BLaER1 (cell line): Measurements from ENCODE around the gene ATG2A.

ENCODE experiments used
- H3K27ac ChIP-seq: shearing (Covaris generic); formaldehyde crosslinking; 2 replicates; pipeline ENCODE4 v1.8.1; 2022
- H3K27me3 ChIP-seq: shearing (Covaris generic); formaldehyde crosslinking; 2 replicates; pipeline ENCODE4 v1.8.1; 2022
- H3K36me3 ChIP-seq: shearing (Covaris generic); formaldehyde crosslinking; 2 replicates; pipeline ENCODE4 v1.8.1; 2022
- H3K4me1 ChIP-seq: shearing (Covaris generic); formaldehyde crosslinking; 2 replicates; pipeline ENCODE4 v1.8.1; 2022
- H3K4me2 ChIP-seq: shearing (Covaris generic); formaldehyde crosslinking; 2 replicates; pipeline ENCODE4 v1.8.1; 2022
- H3K4me3 ChIP-seq: shearing (Covaris generic); formaldehyde crosslinking; 2 replicates; pipeline ENCODE4 v1.8.1; 2022
- H3K9ac ChIP-seq: shearing (Covaris generic); formaldehyde crosslinking; 2 replicates; pipeline ENCODE4 v1.8.1; 2022
- H3K9me3 ChIP-seq: shearing (Covaris generic); formaldehyde crosslinking; 2 replicates; pipeline ENCODE4 v1.8.1; 2022
- H4K20me1 ChIP-seq: shearing (Covaris generic); formaldehyde crosslinking; 2 replicates; pipeline ENCODE4 v1.8.1; 2022
- Cebpa-rat ChIP-seq: shearing (Covaris generic); IDR thresholded peaks from 2 replicates; pipeline ENCODE4 v1.8.1; 2022

The ATG2A gene

DNA sequence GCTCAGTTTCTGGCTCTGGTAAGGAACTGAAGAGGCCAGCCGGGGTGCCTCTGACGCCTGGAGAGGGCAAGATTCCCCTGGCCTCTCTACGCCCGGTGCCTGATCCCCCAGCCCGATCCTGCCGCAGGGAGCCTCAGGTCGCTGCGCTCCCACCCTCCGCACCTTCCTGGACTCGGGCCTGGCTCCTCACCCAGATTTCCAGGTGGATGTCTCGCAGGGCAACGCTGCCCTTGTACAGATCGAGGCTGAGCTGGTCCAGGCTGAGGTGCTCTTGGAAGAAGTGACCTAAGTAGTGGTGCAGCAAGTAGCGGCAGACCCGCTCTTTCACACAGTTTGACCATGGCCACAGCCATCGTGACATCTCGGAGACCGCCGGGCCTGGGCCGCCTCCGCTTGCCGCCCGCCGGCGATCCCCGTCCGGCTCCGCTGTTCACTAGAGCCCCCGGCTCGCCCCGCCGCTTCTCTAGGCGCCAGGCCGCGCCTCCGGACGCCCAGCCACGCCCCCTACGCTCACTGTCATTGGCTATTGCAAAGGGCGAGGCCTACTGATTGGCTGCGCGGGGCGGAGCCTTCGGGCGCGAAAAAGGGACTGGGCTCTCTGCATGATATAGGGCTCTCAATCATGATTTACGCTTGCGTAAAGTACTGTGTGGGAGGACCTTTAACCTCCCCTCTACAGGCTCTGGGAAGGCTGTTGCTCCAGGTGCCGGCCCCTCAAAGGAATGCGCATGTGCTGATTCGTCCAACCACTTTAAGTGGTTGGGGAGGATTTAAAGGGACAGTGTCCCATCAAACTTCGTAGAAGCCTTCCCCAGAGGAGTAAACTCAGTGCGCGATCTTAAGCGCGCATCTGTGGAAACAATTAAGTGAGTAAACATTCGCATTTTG lies at the start of gene ATG2A:
TSS of gene ATG2A (minus strand) at position 435 of the 888 bp plus-strand sequence. CDS start at position 361, 74 bp downstream.
- H3K9me3 ChIP-seq: no peaks in the 10 kb centered on the region
- H3K27me3 ChIP-seq: no peaks in the 10 kb centered on the region
- TF ChIP-seq Cebpa-rat: no peak
- peaks cover 25% of the 10 kb centered on the region for H3K36me3 ChIP-seq
- H3K4me1 ChIP-seq: peaks cover 62% of the 10 kb centered on the region
- H3K4me2 ChIP-seq: peak within 1 kb of the TSS; percentile 100
- peak within 1 kb of the TSS; percentile 90 for H3K4me3 ChIP-seq
- peaks cover 19% of the 10 kb centered on the region; the same call in 1 of the 2 replicates for H4K20me1 ChIP-seq
- peak within 1 kb of the TSS; percentile 97 for H3K9ac ChIP-seq
- peak within 1 kb of the TSS; percentile 89 for H3K27ac ChIP-seq

DNA sequence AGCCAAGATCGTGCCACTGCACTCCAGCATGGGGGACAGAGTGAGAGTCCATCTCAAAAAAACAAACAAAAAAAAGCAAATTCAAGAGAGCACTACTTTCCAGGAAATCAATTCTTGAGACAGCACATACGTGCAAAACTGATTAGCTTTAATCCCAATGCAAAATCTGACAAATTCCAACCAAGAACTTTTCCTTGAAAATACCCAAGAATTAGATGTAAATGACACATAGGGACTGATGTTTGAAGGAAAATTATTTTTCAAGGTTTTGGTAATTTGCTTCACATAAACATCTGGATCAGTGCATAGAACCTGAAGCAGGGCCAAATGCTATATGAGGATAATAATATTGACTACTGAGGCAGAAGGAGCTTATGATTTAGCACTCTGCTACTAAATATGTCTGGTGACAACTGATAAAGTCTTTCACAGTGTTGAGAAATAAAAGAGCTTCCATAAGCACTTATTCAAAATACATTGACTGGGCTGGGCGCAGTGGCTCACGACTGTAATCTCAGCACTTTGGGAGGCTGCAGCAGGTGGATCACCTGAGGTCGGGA lies 46.1 kb upstream of the ATG2A start:
- Histone ChIP-seq H3K27ac (no peak overlapping the region), H3K27me3 (no peaks in the 10 kb centered on the region), H3K9me3 (no peaks in the 10 kb centered on the region), H3K4me3 (no peak overlapping the region), H3K36me3 (no peaks in the 10 kb centered on the region), H3K9ac (no peak overlapping the region), H3K4me2 (no peak overlapping the region), H3K4me1 (peaks cover 6% of the 10 kb centered on the region), H4K20me1 (no peaks in the 10 kb centered on the region)
- no peak for TF ChIP-seq Cebpa-rat

DNA sequence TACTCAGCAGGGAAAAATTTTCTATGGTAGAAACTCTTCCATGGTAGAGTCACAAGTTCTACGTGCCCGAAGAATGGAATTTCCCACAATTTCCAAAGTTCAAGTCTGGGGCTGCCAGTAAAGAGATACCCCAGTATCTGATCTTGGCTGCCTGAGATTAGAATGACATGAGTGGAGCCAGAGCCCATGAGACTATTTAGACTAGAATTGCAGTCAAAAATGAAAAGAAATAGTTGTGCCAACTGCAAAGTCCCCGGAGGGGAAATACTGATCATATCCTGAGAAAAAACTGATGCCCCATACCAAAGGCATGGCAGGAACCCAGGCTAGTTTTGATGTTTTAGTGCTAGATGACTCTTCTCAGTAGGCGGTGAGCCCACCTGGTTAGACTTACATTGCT lies 43.7 kb upstream of the ATG2A start:
- H3K27me3 ChIP-seq: no peaks in the 10 kb centered on the region
- H3K4me3 ChIP-seq: no peak overlapping the region
- no peak overlapping the region for H3K27ac ChIP-seq
- peaks cover 6% of the 10 kb centered on the region for H3K4me1 ChIP-seq
- H3K9me3 ChIP-seq: no peaks in the 10 kb centered on the region
- H3K9ac ChIP-seq: no peak overlapping the region
- no peak for TF ChIP-seq Cebpa-rat
- no peak overlapping the region for H3K4me2 ChIP-seq
- no peaks in the 10 kb centered on the region for H3K36me3 ChIP-seq
- no peaks in the 10 kb centered on the region for H4K20me1 ChIP-seq

DNA sequence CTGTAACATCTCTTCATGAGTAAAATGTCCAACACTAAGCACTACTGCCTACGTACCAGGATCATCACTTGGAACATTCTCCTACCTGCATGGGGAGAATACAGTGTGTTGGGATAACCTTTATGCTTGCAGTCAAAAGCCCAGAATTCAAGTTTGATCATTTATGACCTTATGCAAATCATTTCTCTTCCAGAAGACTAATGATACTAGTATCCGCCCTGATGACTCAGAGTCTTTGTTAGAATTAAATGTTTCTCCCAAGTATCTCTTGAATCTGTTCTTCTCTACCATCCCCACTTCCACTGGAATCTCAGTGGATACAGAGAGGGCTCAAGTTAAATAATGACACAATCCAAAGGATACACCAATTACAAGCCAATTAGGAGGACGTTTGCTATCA lies 42.5 kb upstream of the ATG2A start:
- H3K27me3 ChIP-seq: no peaks in the 10 kb centered on the region
- no peak overlapping the region for H3K9ac ChIP-seq
- no peak overlapping the region for H3K4me2 ChIP-seq
- H4K20me1 ChIP-seq: no peaks in the 10 kb centered on the region
- no peak for TF ChIP-seq Cebpa-rat
- no peak overlapping the region for H3K4me3 ChIP-seq
- H3K4me1 ChIP-seq: peaks cover 6% of the 10 kb centered on the region
- no peaks in the 10 kb centered on the region for H3K36me3 ChIP-seq
- H3K9me3 ChIP-seq: no peaks in the 10 kb centered on the region
- no peak overlapping the region for H3K27ac ChIP-seq

DNA sequence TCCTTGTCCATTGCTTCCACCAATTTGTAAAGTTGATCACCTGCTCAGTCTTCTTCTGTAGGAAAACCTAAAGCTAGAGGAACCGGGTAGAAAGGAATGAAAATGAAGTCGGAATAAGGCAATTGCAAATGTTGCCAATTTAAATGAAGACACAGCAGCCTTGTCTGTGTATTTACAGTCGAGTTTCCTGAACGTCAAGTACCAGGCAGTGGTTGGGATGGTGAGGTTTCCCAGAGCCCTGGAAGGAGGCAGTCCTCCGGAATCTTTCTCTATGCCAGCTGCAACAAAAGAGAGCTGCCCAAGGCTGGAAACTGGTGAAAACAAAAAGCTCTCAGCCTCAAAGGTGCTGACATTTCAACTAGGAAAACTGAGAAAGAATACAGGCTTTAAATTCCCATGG lies 37.2 kb upstream of the ATG2A start:
- H3K9me3 ChIP-seq: no peaks in the 10 kb centered on the region
- no peak overlapping the region for H3K4me2 ChIP-seq
- no peak for TF ChIP-seq Cebpa-rat
- no peaks in the 10 kb centered on the region for H4K20me1 ChIP-seq
- no peak overlapping the region for H3K9ac ChIP-seq
- no peaks in the 10 kb centered on the region for H3K4me1 ChIP-seq
- no peak overlapping the region for H3K4me3 ChIP-seq
- no peak overlapping the region for H3K27ac ChIP-seq
- H3K36me3 ChIP-seq: no peaks in the 10 kb centered on the region
- H3K27me3 ChIP-seq: no peaks in the 10 kb centered on the region

DNA sequence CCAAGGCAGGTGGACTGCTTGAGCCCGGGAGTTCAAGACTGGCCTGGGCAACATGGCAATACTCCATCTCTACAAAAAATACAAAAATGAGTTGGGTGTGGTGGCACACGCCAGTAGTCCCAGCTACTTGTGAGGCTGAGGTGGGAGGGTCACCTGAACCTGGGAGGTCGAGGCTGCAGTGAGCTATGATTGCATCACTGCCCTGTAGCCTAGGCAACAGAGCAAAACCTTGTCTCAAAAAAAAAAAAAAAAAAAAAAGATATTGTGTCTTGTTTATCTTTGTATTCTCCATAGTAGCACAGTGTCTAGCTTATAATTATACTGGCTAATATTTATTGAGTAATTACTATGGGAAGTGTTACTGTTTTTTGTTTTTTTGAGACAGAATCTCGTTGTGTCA lies 34.5 kb upstream of the ATG2A start:
- Histone ChIP-seq H3K4me2 (no peak overlapping the region), H3K36me3 (no peaks in the 10 kb centered on the region), H3K9ac (no peak overlapping the region), H4K20me1 (no peaks in the 10 kb centered on the region), H3K27ac (no peak overlapping the region), H3K4me1 (no peaks in the 10 kb centered on the region), H3K4me3 (no peak overlapping the region), H3K9me3 (no peaks in the 10 kb centered on the region), H3K27me3 (no peaks in the 10 kb centered on the region)
- TF ChIP-seq Cebpa-rat: no peak

DNA sequence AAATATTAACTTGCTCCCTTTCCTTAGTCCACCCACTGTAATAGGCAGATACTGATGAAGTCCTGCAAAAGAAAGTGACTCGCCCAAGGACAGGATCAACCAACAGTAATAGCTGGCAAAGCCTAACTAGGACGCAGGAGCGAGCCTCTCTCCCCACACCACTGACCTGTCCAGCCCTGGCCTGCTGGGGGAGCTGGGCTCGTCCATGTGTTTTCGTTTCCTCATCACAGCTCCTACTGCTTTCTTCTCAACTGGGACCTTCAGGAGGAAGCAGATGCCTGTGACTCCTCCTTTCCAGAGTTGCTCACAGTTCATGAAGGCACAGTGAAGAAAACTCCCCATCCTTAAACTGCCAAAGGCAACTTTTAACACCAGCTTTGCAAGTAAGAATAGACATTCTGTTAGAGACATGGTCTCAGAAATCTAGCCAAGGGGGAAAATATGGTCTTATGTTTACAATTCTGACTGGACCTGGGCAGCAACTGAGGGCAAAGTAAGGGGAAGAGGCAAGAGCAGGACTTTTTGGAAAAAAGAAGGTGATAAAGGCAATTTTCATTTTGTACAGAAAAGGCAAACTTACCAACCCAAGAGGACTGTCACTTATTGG lies 30.3 kb upstream of the ATG2A start:
- Histone ChIP-seq H3K9me3 (no peaks in the 10 kb centered on the region), H3K36me3 (no peaks in the 10 kb centered on the region), H3K27me3 (no peaks in the 10 kb centered on the region), H3K9ac (no peak overlapping the region), H3K27ac (no peak overlapping the region), H3K4me2 (no peak overlapping the region), H4K20me1 (no peaks in the 10 kb centered on the region), H3K4me1 (no peaks in the 10 kb centered on the region), H3K4me3 (no peak overlapping the region)
- no peak for TF ChIP-seq Cebpa-rat

DNA sequence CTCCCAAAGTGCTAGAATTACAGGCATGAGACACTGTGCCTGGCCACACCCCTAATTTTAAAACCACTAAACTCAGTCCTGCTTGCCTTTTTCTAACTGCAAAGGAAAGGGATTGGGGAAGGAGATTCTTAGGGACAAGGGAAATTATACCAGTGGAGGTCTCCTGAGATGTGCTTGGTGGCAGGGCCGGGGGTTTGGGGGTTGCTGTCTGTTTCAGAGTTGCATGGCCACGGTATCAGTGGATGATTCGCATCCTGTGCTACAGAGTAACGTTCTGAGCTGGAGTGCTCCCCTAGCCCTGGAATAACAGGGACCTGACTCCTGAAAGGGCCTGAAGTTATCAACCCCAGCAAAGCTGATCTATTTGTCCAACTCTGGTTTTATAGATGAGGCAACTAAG lies 19.5 kb upstream of the ATG2A start:
- H3K36me3 ChIP-seq: peaks cover 35% of the 10 kb centered on the region
- H3K4me2 ChIP-seq: no peak overlapping the region
- no peak overlapping the region for H3K4me3 ChIP-seq
- H3K9me3 ChIP-seq: no peaks in the 10 kb centered on the region
- H3K27me3 ChIP-seq: no peaks in the 10 kb centered on the region
- no peak overlapping the region for H3K27ac ChIP-seq
- no peak for TF ChIP-seq Cebpa-rat
- H3K4me1 ChIP-seq: peaks cover 6% of the 10 kb centered on the region; the same call in 1 of the 2 replicates
- H4K20me1 ChIP-seq: no peaks in the 10 kb centered on the region
- H3K9ac ChIP-seq: no peak overlapping the region

DNA sequence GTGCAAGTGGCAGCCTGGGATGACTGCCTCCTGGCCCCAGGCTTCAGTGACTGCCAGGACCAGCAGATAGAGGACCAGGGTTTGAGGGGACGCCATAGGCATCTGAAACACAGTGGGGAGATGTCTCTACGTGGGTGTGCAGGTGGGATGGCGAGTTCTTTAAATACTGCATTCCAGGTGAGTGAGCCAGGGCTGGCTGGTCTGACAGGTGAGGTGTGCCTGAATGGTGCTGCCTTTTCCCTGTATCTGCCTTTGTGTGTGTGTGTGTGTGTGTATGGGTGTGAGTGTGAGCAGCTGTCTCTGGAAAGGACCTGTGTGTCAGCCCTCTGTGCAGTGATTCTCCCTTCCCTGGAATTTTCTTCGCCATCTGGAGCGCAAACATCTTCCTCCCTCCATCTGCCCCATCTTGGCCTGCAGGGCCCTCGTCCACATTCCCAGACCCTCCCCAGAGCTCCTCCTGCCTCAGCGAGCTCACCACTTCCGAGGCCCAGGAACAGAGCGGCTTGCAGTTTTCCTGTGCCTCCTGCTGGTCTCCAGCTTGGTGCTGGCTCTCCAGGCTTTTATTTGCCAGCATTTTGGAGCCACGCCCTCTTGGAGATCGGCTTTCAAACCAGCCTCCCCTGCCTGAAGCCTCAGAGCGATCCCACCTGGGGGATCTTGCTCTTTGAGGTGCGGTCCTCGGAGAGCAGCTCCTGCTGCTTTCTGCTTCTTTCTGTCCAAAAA lies 18.5 kb upstream of the ATG2A start, which contains the start of gene GPHA2:
TSS of gene GPHA2 (minus strand) at position 535 of the 723 bp plus-strand sequence. CDS start at position 102, 433 bp downstream.
- no peaks in the 10 kb centered on the region for H3K27me3 ChIP-seq
- no peak within 1 kb of the TSS for H3K4me3 ChIP-seq
- no peak within 1 kb of the TSS for H3K9ac ChIP-seq
- TF ChIP-seq Cebpa-rat: no peak
- no peaks in the 10 kb centered on the region for H4K20me1 ChIP-seq
- H3K4me1 ChIP-seq: peaks cover 6% of the 10 kb centered on the region; the same call in 1 of the 2 replicates
- H3K4me2 ChIP-seq: no peak within 1 kb of the TSS
- no peaks in the 10 kb centered on the region for H3K9me3 ChIP-seq
- H3K36me3 ChIP-seq: peaks cover 45% of the 10 kb centered on the region
- H3K27ac ChIP-seq: no peak within 1 kb of the TSS
